NCI-H774 (cell line): Measurements from ENCODE around the gene LCAT.
"Not testable (repeated sequence)": the region's sequence is repeated elsewhere in the genome, so short reads cannot be mapped to it uniquely, and the experiment has no call there.

Source experiments
- DNase-seq: peaks from one replicate; lab custom pipeline; 2025; lab: John Stamatoyannopoulos, UW

The LCAT gene

GRCh38 chr16:67931712-67932461 is 12.0 kb downstream of the LCAT start, which contains the start of gene CTRL:
CTRL (minus strand) TSS chr16:67931862; CDS start chr16:67931852, 10 bp downstream.
- no peak for DNase-seq

DNA sequence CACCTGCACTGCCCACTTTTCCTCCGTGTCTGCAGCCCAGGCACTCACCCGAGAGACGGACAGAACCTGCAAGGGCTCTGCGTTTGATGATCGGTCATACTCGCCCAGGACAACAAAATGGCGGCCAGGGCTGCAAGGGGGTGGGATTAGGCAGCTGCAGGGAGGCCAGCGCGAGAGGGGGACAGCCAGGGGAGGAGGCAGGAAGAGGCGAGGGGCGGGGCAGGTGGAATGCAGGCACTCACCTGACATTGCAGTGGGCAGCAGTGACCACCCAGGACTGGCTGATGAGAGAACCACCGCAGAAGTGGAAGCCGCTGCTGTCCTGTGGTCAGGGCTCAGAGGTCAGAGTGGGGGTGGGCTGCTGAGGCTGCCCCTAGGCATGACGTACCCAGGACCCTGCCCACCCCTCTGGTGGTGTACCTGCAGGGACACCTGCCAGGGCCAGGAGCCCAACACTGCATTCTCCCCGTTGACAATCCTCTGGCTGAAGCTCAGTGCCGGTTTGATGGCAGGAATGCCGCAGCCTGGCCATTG is 13.2 kb downstream of the LCAT start:
- no peak for DNase-seq

- DNase-seq = no peak
These were observed 13.7 kb downstream of the LCAT start for GRCh38 chr16:67930191-67930590.

DNA sequence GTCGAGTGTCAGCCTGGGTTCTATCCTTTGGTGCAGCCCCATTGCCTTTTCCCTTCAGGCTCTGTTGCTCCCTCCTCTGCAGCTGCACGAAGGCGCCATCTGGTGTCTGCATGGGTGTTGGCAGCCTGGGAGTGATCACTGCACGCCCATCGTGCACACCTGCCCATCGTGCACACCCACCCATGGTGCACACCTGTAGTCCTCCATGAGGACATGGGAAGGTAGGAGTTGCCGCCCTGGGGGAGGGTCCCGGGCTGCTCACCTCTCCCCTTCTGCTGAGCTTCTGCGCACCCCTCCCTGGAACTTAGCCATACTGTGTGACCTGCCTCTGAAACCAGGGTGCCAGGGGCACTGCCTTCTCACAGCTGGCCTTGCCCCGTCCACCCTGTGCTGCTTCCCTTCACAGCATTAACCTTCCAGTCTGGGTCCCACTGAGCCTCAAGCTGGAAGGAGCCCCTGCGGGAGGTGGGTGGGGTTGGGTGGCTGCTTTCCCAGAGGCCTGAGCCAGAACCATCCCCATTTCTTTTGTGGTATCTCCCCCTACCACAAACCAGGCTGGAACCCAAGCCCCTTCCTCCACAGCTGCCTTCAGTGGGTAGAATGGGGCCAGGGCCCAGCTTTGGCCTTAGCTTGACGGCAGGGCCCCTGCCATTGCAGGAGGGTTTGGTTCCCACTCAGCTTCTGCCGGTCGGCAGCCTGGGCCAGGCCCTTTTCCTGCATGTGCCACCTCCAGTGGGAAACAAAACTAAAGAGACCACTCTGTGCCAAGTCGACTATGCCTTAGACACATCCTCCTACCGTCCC is 15.2 kb downstream of the LCAT start:
- DNase-seq = peak; percentile 44

DNA sequence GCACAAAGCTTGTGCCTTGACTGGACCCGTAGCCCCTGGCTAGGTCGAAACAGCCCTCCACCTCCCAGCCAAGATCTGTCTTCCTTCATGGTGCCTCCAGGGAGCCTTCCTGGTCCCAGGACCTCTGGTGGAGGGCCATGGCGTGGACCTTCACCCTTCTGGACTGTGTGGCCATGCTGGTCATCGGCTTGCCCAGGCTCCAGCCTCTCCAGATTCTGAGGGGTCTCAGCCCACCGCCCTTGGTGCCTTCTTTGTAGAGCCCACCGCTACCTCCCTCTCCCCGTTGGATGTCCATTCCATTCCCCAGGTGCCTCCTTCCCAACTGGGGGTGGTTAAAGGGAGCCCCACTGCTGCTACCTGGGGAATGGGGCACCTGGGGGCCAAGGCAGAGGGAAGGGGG is 15.8 kb downstream of the LCAT start:
- DNase-seq = no peak

DNA sequence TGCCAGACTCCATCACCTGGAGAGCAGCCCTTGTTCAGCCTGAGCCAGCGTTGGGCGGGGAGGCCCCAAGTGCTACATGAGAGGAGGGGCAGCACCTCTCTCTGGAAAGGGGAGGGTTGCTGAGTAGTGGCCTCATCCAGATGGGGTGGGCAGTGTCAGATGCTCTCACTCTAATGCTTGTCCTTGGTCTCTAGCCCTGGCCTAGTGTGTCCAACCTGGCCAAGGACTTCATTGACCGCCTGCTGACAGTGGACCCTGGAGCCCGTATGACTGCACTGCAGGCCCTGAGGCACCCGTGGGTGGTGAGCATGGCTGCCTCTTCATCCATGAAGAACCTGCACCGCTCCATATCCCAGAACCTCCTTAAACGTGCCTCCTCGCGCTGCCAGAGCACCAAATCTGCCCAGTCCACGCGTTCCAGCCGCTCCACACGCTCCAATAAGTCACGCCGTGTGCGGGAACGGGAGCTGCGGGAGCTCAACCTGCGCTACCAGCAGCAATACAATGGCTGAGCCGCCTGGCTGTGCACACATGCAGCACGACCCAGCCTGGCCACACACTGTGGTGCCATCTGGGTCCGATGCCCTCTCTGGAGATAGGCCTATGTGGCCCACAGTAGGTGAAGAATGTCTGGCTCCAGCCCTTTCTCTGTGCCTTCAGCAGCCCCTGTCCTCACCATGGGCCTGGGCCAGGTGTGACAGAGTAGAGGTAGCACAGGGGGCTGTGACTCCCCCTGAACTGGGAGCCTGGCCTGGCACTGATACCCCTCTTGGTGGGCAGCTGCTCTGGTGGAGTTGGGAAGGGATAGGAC is 16.6 kb downstream of the LCAT start:
- DNase-seq = no peak

- DNase-seq = no peak
These were observed 17.7 kb downstream of the LCAT start for GRCh38 chr16:67926181-67926750.

DNA sequence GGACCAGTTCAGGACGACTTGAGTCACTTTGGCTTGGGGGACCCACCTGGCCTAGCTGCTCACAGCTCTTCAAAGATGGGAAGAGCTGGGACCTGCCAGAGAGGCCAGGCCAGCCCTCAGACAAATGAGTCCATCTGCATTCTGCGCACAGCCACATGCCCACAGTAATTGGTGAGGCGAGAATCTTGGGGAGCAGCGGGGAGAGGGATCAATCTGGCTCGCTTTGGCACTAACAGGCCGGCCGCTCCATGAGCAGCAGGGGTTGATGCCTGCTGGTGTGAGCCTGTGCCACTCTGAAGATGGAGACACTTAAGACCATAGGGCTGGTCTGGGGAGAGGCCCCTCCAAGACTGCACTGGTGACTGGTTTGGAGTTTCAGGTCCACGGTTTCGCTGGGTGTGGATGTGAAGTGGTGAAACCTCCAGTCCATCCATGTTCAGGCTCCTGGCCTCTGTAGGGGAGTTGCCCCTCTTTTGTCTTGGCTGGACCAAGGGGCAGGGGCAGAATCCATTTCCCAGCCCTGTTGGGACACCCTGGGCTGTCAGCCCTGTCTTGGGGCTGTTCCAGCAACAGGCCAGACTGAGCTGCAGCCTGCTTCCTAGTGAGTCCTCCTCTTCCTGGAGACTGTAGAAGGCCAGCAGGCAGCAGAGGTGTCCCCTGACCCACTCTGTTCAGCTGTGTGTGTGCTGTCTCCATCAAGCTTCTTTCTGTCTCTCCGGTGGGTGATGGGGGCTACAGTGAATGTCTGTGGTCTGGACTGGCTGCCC is 19.6 kb downstream of the LCAT start:
- DNase-seq = no peak

GRCh38 chr16:67923414-67924116 is 20.4 kb downstream of the LCAT start:
- no peak for DNase-seq

DNA sequence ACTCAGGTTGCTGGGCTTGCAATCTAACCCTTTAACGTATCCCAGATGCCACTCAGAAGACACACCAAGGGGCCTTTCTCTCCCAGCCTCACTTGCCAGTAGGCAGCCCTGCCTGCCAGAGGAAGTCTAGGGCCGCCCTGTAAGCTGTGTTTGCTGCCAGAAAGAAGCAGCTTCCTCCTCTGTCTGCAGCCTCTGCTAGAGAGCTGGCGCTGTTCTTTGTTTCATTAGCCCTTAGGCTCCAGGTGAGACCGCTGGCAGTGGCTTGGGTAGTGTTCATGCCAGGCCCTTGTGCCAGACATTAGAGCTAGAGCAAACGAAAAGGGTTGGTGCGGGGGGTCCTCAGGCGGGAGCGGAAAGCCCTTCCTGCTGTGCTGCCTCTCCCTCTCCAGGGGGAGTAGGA is 21.2 kb downstream of the LCAT start:
- DNase-seq = no peak

DNA sequence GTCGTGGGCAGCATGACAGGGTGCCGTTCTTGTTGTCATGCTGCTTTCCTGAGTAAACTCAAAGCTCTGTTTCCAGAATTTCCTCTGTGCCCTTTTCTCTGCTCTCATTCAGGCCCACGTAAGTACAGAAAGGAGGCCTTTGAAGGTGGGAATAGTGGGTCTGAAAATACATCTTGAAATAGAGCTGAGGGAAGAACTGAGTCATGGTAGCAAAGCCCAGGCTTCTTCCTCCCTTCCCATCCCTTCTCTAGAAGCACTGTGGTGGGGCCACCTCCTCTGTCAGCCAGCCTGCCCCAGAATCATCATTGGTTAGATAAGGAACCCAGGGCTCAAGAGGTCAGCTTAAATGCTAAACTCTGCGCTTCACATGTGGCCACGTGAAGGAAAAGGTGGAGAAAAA is 21.7 kb downstream of the LCAT start:
- DNase-seq = no peak

DNA sequence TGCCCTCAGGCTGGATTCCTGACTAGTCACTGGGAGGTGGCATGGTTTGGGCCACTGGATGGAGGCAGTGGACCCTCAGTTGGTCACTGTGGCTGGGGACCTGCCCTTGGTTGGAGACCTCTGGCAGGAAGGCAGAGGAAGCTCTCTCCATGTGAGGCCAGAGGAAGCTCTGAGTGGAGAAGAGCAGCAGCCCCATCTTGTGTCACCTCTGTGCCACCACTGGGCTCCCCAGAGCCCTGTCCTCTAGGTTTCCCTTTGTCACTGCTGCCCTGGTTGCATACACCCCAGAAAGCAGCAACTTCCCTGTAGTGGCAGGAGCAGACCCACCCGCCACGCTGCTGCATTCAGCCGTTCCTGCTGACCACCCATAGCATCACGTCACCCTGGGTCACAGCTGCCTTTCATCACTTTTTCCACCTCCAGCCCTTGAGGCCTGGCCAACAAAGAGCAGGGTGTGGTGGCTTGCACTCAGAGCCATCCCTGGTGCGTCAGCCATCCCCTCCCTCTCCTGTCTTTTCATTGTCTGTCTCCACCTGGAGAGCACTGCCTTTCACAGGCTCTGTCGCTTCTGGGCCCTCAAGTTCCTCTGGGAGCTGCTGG is 24.2 kb downstream of the LCAT start:
- no peak for DNase-seq

DNA sequence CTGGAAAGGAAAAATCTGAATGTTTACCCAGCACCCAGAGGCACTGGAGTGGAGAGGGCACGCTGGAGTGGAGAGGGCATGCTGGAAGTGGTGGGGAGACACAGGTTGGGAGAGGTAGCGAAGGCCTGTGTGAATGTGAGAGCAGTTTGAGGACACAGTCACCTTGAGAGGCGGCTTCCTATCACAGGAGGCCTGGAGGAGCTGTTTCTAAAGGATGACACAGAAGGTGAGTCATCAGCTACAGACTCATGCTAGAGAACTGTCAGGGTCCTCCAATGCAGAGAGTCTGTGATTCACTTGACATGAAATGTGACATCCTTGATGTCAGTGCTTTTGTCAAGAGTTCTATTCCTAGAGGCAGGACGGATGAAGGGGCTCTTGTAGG is 26.1 kb downstream of the LCAT start:
- no peak for DNase-seq

- no peak for DNase-seq
These were observed 26.6 kb downstream of the LCAT start for GRCh38 chr16:67917140-67917851.

DNA sequence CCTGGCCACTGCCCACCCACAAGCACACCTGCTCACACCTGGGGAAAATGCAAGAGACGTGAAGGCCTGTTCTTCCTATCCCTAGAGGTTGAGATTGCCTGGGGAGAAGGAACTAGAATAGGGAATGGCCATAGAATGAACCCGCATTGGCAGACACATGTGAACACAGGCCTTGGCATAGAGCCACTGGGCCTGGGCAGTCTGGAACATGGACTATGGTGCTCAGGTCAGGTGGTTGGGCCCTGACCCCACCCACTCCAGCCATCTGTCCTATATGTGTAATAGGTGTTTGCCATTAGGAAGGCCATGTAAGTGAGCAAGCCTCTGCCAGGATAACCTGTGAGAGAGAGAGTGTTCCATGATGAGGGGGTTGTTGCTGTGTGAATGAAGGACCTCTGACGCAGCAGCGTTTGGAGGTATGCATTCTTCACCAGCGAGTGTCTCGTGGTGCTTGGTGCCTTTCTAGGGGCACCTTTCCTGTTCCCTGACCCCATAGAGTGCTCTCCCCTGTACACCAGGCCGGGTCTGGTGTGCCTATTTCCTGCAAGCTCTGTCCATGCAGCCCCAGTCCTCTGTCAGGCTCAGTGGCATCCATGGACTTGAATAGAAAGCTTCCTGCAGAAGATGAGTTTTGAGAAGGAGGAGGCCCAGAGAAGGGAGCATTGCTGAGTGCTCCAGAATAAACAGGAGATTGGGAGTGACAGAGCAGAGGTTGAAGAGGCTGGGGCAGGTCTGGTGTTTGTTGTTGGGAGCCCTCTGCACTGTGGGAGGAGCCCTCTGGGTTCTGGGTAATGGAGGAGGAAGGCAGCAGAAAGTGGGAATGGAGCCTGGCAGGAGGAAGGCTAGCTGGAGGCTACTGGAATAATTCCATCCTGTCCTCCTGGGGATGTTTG is 27.8 kb downstream of the LCAT start:
- no peak for DNase-seq

DNA sequence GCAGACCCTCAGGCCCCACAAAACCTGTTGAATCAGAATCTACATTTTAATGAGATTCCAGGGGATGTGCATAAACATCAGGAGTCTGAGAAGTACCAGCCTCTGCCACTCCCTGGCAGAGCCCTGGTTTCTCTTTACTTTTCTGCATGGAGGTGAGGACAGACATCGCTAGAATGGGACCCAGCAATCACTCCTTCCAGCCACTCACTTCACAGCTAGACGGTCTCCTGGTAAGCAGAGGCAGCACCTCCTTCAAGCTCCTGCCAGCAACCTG is 28.5 kb downstream of the LCAT start:
- not testable (repeated sequence) for DNase-seq

GRCh38 chr16:67914758-67915495 is 29.0 kb downstream of the LCAT start:
- DNase-seq = no peak

DNA sequence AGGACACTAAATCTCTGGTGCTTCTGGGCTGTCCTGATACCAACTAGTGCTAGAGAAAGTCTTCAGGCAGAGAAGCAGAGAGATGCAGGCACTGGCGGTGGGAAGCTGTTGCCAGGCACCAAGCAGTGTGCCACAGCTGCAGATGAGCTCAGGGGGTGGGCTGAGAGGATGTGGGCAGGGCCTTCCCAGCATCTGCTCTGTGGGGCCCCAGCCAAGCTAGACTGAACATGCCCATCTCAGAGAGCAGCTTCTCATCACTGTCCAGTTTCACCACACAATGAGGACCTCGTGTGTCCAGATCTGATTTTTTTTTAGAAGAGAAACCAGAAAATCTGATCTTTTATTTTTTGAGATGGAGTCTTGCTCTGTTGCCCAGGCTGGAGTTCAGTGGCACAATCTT is 33.8 kb downstream of the LCAT start:
- no peak for DNase-seq
